ENCODE results near the gene UQCR11. TPM values are rescaled to one million over a fixed set of nuclear protein-coding genes. Genes with fewer than 3 reads are reported as not detected.

The UQCR11 gene
- total and polyA plus RNA-seq, 2 of the 8 experiments (the other 6 are each of a cell fraction or from before 2014, with no cell fraction given), result 162 to 171 TPM

GRCh38 chr19:1567848-1568227 lies 37.4 kb downstream of the UQCR11 start:
- Histone ChIP-seq H2BK12ac (ENCODE audit: low read depth, low read length) (no peak overlapping the region), H3K23ac (ENCODE audit: insufficient read length) (no peak overlapping the region), H2AK5ac (ENCODE audit: low read depth, low read length) (no peak overlapping the region), H4K8ac (ENCODE audit: extremely low read depth, insufficient read depth, low read length) (no peak overlapping the region), H3K56ac (replicated peaks; ENCODE audit: insufficient read length, low read depth, low read length) (no peak overlapping the region), H3K27ac (ENCODE audit: low read depth, low read length) (no peak overlapping the region), H3K4me2 (ENCODE audit: insufficient read depth in 1 of 2, low read depth in 2 of 2, low read length in 2 of 2) (no peak overlapping the region), H4K91ac (replicated peaks; ENCODE audit: insufficient read length, low read length) (no peak overlapping the region), H4K20me1 (replicated peaks in 1 of 2; ENCODE audit: control insufficient read depth in 1 of 2, insufficient read depth in 2 of 2, low read length in 2 of 2) (peaks cover 17 to 21% of the 10 kb centered on the region in 2 experiments), H3K4me3 (ENCODE audit: extremely low read depth in 1 of 4, insufficient read depth in 2 of 4, low read depth in 3 of 4, low read length in 4 of 4) (peak overlapping the region in 1 of 4 experiments; percentile 68; a peak in 1 of 8 replicates), H3K79me1 (ENCODE audit: low read depth, low read length) (peaks cover 13% of the 10 kb centered on the region), H3K79me2 (ENCODE audit: control insufficient read depth in 1 of 2, insufficient read depth in 2 of 2, low read length in 2 of 2) (peaks cover 12 to 42% of the 10 kb centered on the region in 2 experiments), H2AFZ (ENCODE audit: low read length) (no peak overlapping the region), H2BK20ac (ENCODE audit: low read length) (no peak overlapping the region), H3K27me3 (replicated peaks in 1 of 4; ENCODE audit: control insufficient read depth in 3 of 4, extremely low read depth in 1 of 4, insufficient read depth in 3 of 4, low read length in 3 of 4) (peaks cover 8 to 26% (median 14%) of the 10 kb centered on the region in 4 experiments), H3K14ac (ENCODE audit: insufficient read length) (no peak overlapping the region), H3K4me1 (replicated peaks in 1 of 4; ENCODE audit: control insufficient read depth in 3 of 4, insufficient read depth in 4 of 4, low read length in 3 of 4) (peaks cover 0 to 10% (median 7%) of the 10 kb centered on the region in 4 experiments; a peak in 6 of 7 replicates), H3K4ac (replicated peaks; ENCODE audit: insufficient read length, low read depth, low read length) (no peak overlapping the region), H4K5ac (ENCODE audit: insufficient read length, low read depth, low read length) (no peak overlapping the region), H3K23me2 (ENCODE audit: low read depth, low read length) (peaks cover 3% of the 10 kb centered on the region; the same call in 1 of the 2 replicates), H3K9ac (replicated peaks in 1 of 4; ENCODE audit: extremely low read depth in 1 of 4, low read depth in 3 of 4, low read length in 3 of 4) (peak overlapping the region in 1 of 4 experiments; percentile 95; a peak in 1 of 7 replicates), H2BK15ac (ENCODE audit: low read length) (no peak overlapping the region), H3K18ac (ENCODE audit: extremely low read depth, low read length) (no peak overlapping the region), H3K36me3 (ENCODE audit: control insufficient read depth in 2 of 4, insufficient read depth in 4 of 4, low read length in 3 of 4) (no peaks in the 10 kb centered on the region; a peak in 3 of 8 replicates), H2BK5ac (ENCODE audit: low read depth, low read length) (no peak overlapping the region), H2BK120ac (replicated peaks; ENCODE audit: low read depth, low read length) (no peak overlapping the region), H3K9me3 (ENCODE audit: insufficient read depth in 2 of 2, low read depth in 1 of 2, low read length in 1 of 2) (peaks cover 0 to 8% of the 10 kb centered on the region in 2 experiments; a peak in 2 of 4 replicates)
- POLR2A ChIA-PET (ENCODE audit: partially characterized antibody), result interaction anchor here (0.7 to 3.0 kb wide), 4 partner anchors 9 to 97 kb away, joined by 3 to 18 read pairs (median 6); no protein-coding TSS in a partner anchor
- DNase-seq (ENCODE audit: low read depth in 1 of 2, low spot score in 2 of 2) (no peak), FAIRE-seq (no peak)
- CTCF ChIA-PET (ENCODE audit: partially characterized antibody), result interaction anchor here (1.0 kb wide), 1 partner anchor 23 kb away, joined by 3 read pairs; no protein-coding TSS in a partner anchor
- no CpG with 5 or more reads among the region's 73 CpGs for WGBS, 2 experiments (ENCODE audit: extremely low coverage in 1 of 2, insufficient coverage in 1 of 2, insufficient read length in 1 of 2, insufficient replicate concordance in 2 of 2, low coverage in 1 of 2, low lambda C conversion rate in 2 of 2, missing lambda C conversion rate in 1 of 2)
- TF ChIP-seq CTBP2 (IDR thresholded peaks at IDR 0.05; ENCODE audit: borderline replicate concordance, insufficient read depth, insufficient read length, low read length), result no peak
- TF ChIP-seq BACH1 (IDR thresholded peaks at IDR 0.05; ENCODE audit: low read length), result no peak
- TF ChIP-seq SP2 (IDR thresholded peaks at IDR 0.05; ENCODE audit: low read length), result no peak
- no peak for TF ChIP-seq SIX5 (IDR thresholded peaks at IDR 0.05; ENCODE audit: low read depth, low read length)
- TF ChIP-seq SIN3A (conservative IDR thresholded peaks at IDR 0.05 in 1 of 2, IDR thresholded peaks at IDR 0.05 in 1 of 2; ENCODE audit: low read depth in 1 of 2, low read length in 2 of 2), result no peak
- no peak for TF ChIP-seq EGR1 (IDR thresholded peaks at IDR 0.05; ENCODE audit: borderline replicate concordance, low read depth, low read length)
- TF ChIP-seq MAX (IDR thresholded peaks at IDR 0.05), result no peak
